Neural cell (in vitro differentiated cells): ENCODE data around the gene PRDM15.

ENCODE experiments used
- CTCF ChIP-seq: fragments of 450-650 bp; IDR thresholded peaks from 2 replicates; pipeline ENCODE4 v1.5.1; 2014; ENCODE audit warnings: antibody characterized with exemption, mild to moderate bottlenecking, moderate library complexity; ENCODE audit not compliant: poor library complexity, severe bottlenecking
- EP300 ChIP-seq: fragments of 450-650 bp; conservative IDR thresholded peaks from 2 replicates; pipeline ENCODE4 v1.6.1; 2014; ENCODE audit warnings: antibody characterized with exemption, mild to moderate bottlenecking, moderate library complexity; ENCODE audit not compliant: poor library complexity, severe bottlenecking
- EZH2 ChIP-seq: fragments of 200-600, 300-800 bp; shearing (Covaris generic), sonication (generic); IDR thresholded peaks from 2 replicates; pipeline ENCODE4 v1.6.1; 2014; ENCODE audit warnings: antibody characterized with exemption, low read length, borderline replicate concordance, mild to moderate bottlenecking; ENCODE audit not compliant: insufficient read depth, poor library complexity, severe bottlenecking
- MXI1 ChIP-seq: fragments of 450-650 bp; conservative IDR thresholded peaks from 2 replicates; pipeline ENCODE4 v1.6.1; 2014; ENCODE audit warnings: antibody characterized with exemption, mild to moderate bottlenecking; ENCODE audit not compliant: poor library complexity, severe bottlenecking
- POLR2AphosphoS5 ChIP-seq: IDR thresholded peaks from 2 replicates; pipeline ENCODE4 v1.6.1; 2012
- RAD21 ChIP-seq: fragments of 450-650 bp; conservative IDR thresholded peaks from 2 replicates; pipeline ENCODE4 v1.6.1; 2014; ENCODE audit warnings: antibody characterized with exemption, mild to moderate bottlenecking, moderate library complexity
- TAF1 ChIP-seq: IDR thresholded peaks from 2 replicates; pipeline ENCODE4 v1.6.1; 2012; ENCODE audit warnings: low read depth

- TF ChIP-seq CTCF: no peak
- TF ChIP-seq RAD21: no peak
- TF ChIP-seq MXI1: no peak
- TF ChIP-seq EZH2: no peak
- no peak for TF ChIP-seq TAF1
- no peak for TF ChIP-seq EP300
- TF ChIP-seq POLR2AphosphoS5: no peak
Observed at GRCh38 chr21:41881051-41881450, 1.9 kb upstream of the PRDM15 start.
